ENCODE data around the gene GDPD4.
"Not testable (repeated sequence)": the region's sequence is repeated elsewhere in the genome, so short reads cannot be mapped to it uniquely, and the experiment has no call there.

Gene GDPD4

DNA sequence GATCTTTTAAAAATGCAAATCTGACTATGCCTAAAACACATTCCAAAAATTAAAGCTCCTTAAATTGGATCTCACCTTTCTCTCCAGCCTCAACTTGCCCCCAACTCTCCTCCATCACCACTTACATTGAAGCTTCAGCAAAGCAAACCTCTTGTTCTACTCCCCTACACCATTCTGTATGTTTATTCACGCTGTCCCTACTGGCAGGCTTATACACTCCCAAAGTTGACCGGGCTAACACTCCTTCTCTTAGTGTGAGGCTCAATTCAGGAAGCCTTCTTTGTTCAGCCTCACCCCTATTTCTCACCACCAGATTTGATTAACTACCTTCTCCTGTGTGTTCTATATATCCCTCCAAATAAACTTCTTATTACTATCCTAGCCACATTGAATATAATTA lies 1.8 kb upstream of the GDPD4 start:
- no peak for DNase-seq (ENCODE audit: low spot score)
- in situ Hi-C loops (cut with MboI; ENCODE audit: low sequenced_read_pairs, unreplicated experiment) = no loop called here
- no peak for TF ChIP-seq CTCF (IDR thresholded peaks at IDR 0.05; ENCODE audit: borderline replicate concordance, control extremely low read depth, extremely low read depth, insufficient read depth, missing control alignments)

DNA sequence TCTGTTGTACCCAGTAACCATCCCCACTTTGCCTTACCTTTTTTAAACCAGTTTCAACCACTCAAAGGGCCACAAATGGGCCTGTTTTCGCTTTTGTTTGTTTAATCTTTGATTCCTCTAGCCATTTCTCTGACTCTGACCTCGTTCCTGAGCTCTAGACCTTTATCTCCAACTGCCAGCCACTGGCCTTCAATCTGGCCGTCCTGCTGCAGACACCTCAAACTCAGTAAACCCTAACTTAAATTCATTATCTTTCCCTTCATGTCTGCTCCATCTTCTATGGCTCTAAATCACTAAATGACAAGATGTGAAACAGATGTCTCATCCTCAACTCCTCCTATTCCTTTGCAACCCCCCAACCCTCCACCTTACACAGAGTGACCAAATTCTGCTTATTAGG lies 1.3 kb upstream of the GDPD4 start:
- in situ Hi-C loops (cut with MboI; ENCODE audit: low sequenced_read_pairs, unreplicated experiment) = no loop called here
- DNase-seq (ENCODE audit: low spot score) = no peak
- TF ChIP-seq CTCF (IDR thresholded peaks at IDR 0.05; ENCODE audit: borderline replicate concordance, control extremely low read depth, extremely low read depth, insufficient read depth, missing control alignments) = no peak

DNA sequence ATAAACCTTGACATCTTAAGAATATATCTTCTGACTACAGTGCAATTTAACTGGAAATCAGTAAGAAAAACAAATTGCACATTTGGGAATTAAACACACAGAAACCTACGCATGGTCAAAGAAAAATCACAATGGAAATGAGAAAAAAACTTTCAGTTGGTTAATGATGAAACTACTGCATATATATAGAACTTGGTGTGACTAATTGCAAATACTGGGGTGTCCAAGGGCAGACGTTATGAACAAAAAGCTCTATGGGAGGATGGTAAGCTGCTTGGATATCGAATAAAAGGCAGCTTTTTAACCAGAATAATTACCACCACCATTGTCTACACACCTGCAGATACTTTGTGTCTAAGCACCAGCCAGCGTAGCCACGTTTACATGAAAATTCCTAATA lies 791 bp downstream of the GDPD4 start:
- peak; percentile 36 for DNase-seq (ENCODE audit: low spot score)
- no peak for TF ChIP-seq CTCF (IDR thresholded peaks at IDR 0.05; ENCODE audit: borderline replicate concordance, control extremely low read depth, extremely low read depth, insufficient read depth, missing control alignments)
- in situ Hi-C loops (cut with MboI; ENCODE audit: low sequenced_read_pairs, unreplicated experiment) = no loop called here

- in situ Hi-C loops (cut with MboI; ENCODE audit: low sequenced_read_pairs, unreplicated experiment); DNase-seq (ENCODE audit: low spot score): not testable (repeated sequence)
These were observed 1.5 kb downstream of the GDPD4 start for GRCh38 chr11:77300028-77300427.

- DNase-seq (ENCODE audit: low spot score) = no peak
These were observed 1.9 kb downstream of the GDPD4 start for GRCh38 chr11:77299528-77299993.

DNA sequence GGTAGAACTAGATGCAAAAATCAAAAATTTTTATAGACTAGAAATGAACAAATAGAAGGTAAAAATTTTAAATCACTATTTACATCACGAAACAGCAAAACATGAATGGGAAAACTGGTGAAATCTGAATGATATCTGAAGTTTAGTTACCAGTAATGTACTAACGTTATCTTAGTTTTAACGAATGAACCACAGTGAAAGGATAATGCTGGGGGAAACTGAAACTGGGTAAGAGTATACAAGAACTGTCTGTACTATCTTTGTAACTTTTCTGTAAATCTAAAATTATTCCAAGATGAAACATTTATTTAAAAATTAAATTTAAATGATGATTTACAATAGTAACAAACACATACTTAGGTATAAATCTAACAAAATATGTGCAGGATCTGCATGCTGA lies 7.4 kb downstream of the GDPD4 start:
- no peak for TF ChIP-seq CTCF (IDR thresholded peaks at IDR 0.05; ENCODE audit: borderline replicate concordance, control extremely low read depth, extremely low read depth, insufficient read depth, missing control alignments)

More at GRCh38 chr11:77299528-77299993, 1.9 kb downstream of the GDPD4 start:
- in situ Hi-C loops (cut with MboI; ENCODE audit: low sequenced_read_pairs, unreplicated experiment) = no loop called here
- TF ChIP-seq CTCF (IDR thresholded peaks at IDR 0.05; ENCODE audit: borderline replicate concordance, control extremely low read depth, extremely low read depth, insufficient read depth, missing control alignments) = no peak

GRCh38 chr11:77289737-77290136 lies 11.7 kb downstream of the GDPD4 start:
- DNase-seq (ENCODE audit: low spot score) = no peak
- in situ Hi-C loops (cut with MboI; ENCODE audit: low sequenced_read_pairs, unreplicated experiment) = no loop called here
- TF ChIP-seq CTCF (IDR thresholded peaks at IDR 0.05; ENCODE audit: borderline replicate concordance, control extremely low read depth, extremely low read depth, insufficient read depth, missing control alignments) = no peak

More for the DNA sequence above, 7.4 kb downstream of the GDPD4 start:
- no peak for DNase-seq (ENCODE audit: low spot score)
- in situ Hi-C loops (cut with MboI; ENCODE audit: low sequenced_read_pairs, unreplicated experiment) = no loop called here
